Body of pancreas (tissue), 4 donors: ENCODE measurements around the gene PRTN3. TPM values are rescaled to one million over a fixed set of nuclear protein-coding genes. Genes with fewer than 3 reads are reported as not detected.

Experiments used
- ATAC-seq: fragments of 150-250 bp; one replicate; pipeline ENCODE4 v1.9.1; 2016
- DNase-seq, 4 donors: peaks; one replicate each; pipeline ENCODE4 v3.0.0-alpha.2; 2019
- H3K27ac ChIP-seq, 4 donors: fragments of 200-600 bp; sonication (generic); 1 replicate in 3 of 4; 2 replicates in 1 of 4; pipeline versions ENCODE4 v1.5.1 to v1.6.1; 2016 to 2019; ENCODE audit warnings: mild to moderate bottlenecking in 1 of 4, mixed read lengths in 1 of 4, moderate library complexity in 1 of 4
- H3K27me3 ChIP-seq, 2 donors: fragments of 200-600 bp; sonication (generic); one replicate each; pipeline ENCODE4 v1.6.0; 2016; ENCODE audit warnings: mild to moderate bottlenecking in 1 of 2
- H3K36me3 ChIP-seq, 2 donors: fragments of 200-600 bp; sonication (generic); replicated peaks in 1 of 2; 2 replicates each; pipeline ENCODE4 v1.5.1; 2016; ENCODE audit warnings: low read depth in 2 of 2; ENCODE audit not compliant: insufficient read depth in 1 of 2
- H3K4me1 ChIP-seq: fragments of 200-600 bp; sonication (generic); one replicate; pipeline ENCODE4 v1.6.0; 2016
- H3K4me3 ChIP-seq, 2 donors: fragments of 200-600 bp; sonication (generic); 1 replicate in 1 of 2; 2 replicates in 1 of 2; pipeline ENCODE4 v1.5.1; 2016 to 2019
- H3K9me3 ChIP-seq, 3 donors: fragments of 200-600 bp; sonication (generic); 1 replicate in 2 of 3; 2 replicates in 1 of 3; pipeline ENCODE4 v1.5.1; 2016
- POLR2A ChIP-seq, 3 donors: fragments of 450-650 bp; IDR thresholded peaks; one replicate each; pipeline ENCODE4 v1.6.1; 2016; ENCODE audit warnings: antibody characterized with exemption in 3 of 3, mild to moderate bottlenecking in 2 of 3
- WGBS, 2 donors: methylation state at CpG; one replicate each; pipeline ENCODE4 v1.1.5; 2017; 5-methylcytosine and 5-hydroxymethylcytosine counted together
- intact Hi-C: fragments of 100-400 bp; cut with DNase I; formaldehyde crosslinking; loops from one replicate; pipeline ENCODE4 v1.15.1; 2023
- total RNA-seq, 2 donors: library from RNA; depleted of rRNA; stranded (reverse); fragments of >200 nt; gene quantifications; one replicate each; pipeline ENCODE4 v1.1.0, GENCODE V29; 2016
- TF ChIP-seq, protein P1 (sequence below), 7 experiments: fragments of 450-650 bp in 4 of 7; fragments of 200-600 bp in 3 of 7; sonication (generic) in 3 of 7; IDR thresholded peaks; one replicate each; pipeline ENCODE4 v1.5.1; 2016 to 2019; ENCODE audit warnings: antibody characterized with exemption in 7 of 7

PRTN3 gene
- total RNA-seq, 2 donors from 2014 or later: 0.99 TPM; not detected in 1

- ATAC-seq (peak; percentile 68), DNase-seq (peak; percentile 86 to 92 (median 92))
- TF ChIP-seq POLR2A (IDR thresholded peaks at IDR 0.05): peak in 2 of 3 donors; percentile 6 to 20
- TF ChIP-seq, protein P1, sequence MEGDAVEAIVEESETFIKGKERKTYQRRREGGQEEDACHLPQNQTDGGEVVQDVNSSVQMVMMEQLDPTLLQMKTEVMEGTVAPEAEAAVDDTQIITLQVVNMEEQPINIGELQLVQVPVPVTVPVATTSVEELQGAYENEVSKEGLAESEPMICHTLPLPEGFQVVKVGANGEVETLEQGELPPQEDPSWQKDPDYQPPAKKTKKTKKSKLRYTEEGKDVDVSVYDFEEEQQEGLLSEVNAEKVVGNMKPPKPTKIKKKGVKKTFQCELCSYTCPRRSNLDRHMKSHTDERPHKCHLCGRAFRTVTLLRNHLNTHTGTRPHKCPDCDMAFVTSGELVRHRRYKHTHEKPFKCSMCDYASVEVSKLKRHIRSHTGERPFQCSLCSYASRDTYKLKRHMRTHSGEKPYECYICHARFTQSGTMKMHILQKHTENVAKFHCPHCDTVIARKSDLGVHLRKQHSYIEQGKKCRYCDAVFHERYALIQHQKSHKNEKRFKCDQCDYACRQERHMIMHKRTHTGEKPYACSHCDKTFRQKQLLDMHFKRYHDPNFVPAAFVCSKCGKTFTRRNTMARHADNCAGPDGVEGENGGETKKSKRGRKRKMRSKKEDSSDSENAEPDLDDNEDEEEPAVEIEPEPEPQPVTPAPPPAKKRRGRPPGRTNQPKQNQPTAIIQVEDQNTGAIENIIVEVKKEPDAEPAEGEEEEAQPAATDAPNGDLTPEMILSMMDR (IDR thresholded peaks at IDR 0.05): peak in 1 of 7 experiments; percentile 40
- H3K4me1 ChIP-seq: peaks cover 50% of the 10 kb centered on the region
- H3K27ac ChIP-seq: peak overlapping the region; percentile 97 to 100 (median 98)
- intact Hi-C loops: no loop called here
- H3K36me3 ChIP-seq: no peaks in the 10 kb centered on the region
- 0 to 1% methylated on average over 7 to 68 of the region's 129 CpGs for WGBS, 2 donors
- peak overlapping the region; percentile 83 to 97 for H3K4me3 ChIP-seq
- no peaks in the 10 kb centered on the region for H3K27me3 ChIP-seq
- no peaks in the 10 kb centered on the region for H3K9me3 ChIP-seq
These were observed 43.0 kb upstream of the PRTN3 start for GRCh38 chr19:797528-798414.

DNA sequence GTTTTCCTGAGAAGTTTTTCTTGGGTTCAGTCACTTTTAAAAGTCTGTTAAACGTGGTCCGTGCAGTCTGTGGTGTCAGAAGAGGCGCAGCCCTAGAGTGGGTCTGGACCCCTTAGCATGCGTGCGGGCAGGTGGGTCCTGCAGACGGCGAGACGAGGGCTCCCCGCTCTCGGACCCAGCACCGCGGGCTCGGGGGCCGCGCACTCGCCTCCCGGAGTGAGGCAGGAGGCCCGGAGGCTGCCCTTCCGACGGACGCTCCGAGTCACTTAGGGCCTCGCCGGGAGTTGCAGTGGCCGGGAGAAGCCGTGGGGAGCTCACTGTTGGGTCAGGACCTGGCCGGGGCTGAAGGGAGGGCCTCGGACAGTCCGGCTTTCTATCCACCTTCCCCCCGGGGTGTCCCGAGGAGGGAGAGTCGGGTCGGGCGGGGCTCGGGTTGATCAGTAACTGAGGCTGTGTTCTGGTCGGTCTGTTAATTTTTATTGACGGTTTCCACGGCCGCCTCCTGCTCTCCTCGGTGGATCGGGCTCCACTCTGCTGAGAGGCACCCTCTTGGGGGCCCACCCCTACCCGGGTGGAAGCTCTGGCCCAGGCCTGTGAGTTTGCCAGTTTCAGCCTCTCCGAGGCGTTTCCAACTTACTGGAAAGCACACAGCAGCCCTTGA is 42.3 kb upstream of the PRTN3 start:
- DNase-seq: peak; percentile 58 to 64 (median 61)
- intact Hi-C loops: no loop called here
- WGBS, 2 donors: 0 to 1% methylated on average over 1 to 43 of the region's 44 CpGs
- ATAC-seq: no peak
- Histone ChIP-seq H3K27ac (peak overlapping the region; percentile 97 to 100 (median 98)), H3K36me3 (no peaks in the 10 kb centered on the region), H3K9me3 (no peaks in the 10 kb centered on the region), H3K4me1 (peaks cover 53% of the 10 kb centered on the region), H3K27me3 (no peaks in the 10 kb centered on the region), H3K4me3 (peak overlapping the region; percentile 83 to 97)
- no peak for TF ChIP-seq POLR2A (IDR thresholded peaks at IDR 0.05)
- TF ChIP-seq, protein P1 (IDR thresholded peaks at IDR 0.05): no peak

- DNase-seq (peak in 3 of 4 donors; percentile 62 to 69 (median 65)), ATAC-seq (no peak)
- intact Hi-C loops: no loop called here
- Histone ChIP-seq H3K9me3 (no peaks in the 10 kb centered on the region), H3K36me3 (peaks cover 3 to 7% of the 10 kb centered on the region in 2 donors), H3K4me1 (peaks cover 53% of the 10 kb centered on the region), H3K27me3 (no peaks in the 10 kb centered on the region), H3K4me3 (peak overlapping the region; percentile 83 to 97), H3K27ac (peak overlapping the region in 3 of 4 donors; percentile 97 to 100 (median 99))
- WGBS, 2 donors: 4 to 8% methylated on average over 11 to 28 of the region's 28 CpGs
- TF ChIP-seq POLR2A (IDR thresholded peaks at IDR 0.05): no peak
- TF ChIP-seq, protein P1 (IDR thresholded peaks at IDR 0.05): peak in 3 of 7 experiments; percentile 15 to 27 (median 22)
These were observed 41.5 kb upstream of the PRTN3 start for GRCh38 chr19:799076-799881.

DNA sequence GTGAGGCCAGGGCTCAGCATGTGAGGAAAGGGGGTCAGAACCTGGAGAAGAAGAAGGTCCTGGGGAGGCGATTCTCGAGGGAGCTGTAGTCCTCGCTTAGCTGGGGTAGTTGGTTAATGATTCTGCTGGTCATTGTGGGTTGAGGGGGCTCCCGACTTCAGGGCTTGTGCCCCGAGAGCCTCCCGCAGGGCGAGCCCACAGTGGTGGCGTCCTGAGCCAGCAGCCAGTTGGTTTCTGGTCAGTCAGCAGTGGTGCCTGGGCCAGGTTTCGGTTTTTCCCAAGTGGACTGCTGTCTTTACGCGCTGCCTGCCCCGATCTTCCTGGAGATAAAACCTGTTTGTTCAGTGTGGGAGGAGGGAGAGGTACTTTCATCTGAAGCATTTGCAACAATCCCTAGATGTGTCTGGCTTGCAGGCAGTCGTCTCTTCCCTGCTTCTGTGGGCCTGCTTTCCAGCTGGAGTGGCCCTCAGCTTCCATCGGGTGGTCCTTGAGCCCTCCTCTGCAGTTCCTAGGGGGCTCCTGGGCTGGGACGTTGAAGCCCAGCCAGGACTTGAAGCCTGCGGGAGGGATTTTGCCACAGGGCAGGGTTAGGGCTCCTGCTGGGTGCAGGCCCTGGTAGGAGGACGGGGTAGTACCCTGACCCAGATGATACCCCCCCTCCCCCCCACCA is 40.3 kb upstream of the PRTN3 start:
- Histone ChIP-seq H3K4me3 (no peak overlapping the region), H3K9me3 (no peaks in the 10 kb centered on the region), H3K27me3 (no peaks in the 10 kb centered on the region), H3K36me3 (peaks cover 15 to 18% of the 10 kb centered on the region in 2 donors), H3K27ac (peak overlapping the region; percentile 74 to 100 (median 98)), H3K4me1 (peaks cover 53% of the 10 kb centered on the region)
- intact Hi-C loops: no loop called here
- TF ChIP-seq, protein P1 (IDR thresholded peaks at IDR 0.05): no peak
- TF ChIP-seq POLR2A (IDR thresholded peaks at IDR 0.05): peak; percentile 15 to 82 (median 82)
- peak; percentile 68 to 79 (median 72) for DNase-seq
- 3 to 11% methylated on average over 14 to 17 of the region's 17 CpGs for WGBS, 2 donors
- ATAC-seq: no peak
